Measurements from ENCODE around the gene FBXO9.
"Not testable (repeated sequence)": the region's sequence is repeated elsewhere in the genome, so short reads cannot be mapped to it uniquely, and the experiment has no call there.

Gene FBXO9

DNA sequence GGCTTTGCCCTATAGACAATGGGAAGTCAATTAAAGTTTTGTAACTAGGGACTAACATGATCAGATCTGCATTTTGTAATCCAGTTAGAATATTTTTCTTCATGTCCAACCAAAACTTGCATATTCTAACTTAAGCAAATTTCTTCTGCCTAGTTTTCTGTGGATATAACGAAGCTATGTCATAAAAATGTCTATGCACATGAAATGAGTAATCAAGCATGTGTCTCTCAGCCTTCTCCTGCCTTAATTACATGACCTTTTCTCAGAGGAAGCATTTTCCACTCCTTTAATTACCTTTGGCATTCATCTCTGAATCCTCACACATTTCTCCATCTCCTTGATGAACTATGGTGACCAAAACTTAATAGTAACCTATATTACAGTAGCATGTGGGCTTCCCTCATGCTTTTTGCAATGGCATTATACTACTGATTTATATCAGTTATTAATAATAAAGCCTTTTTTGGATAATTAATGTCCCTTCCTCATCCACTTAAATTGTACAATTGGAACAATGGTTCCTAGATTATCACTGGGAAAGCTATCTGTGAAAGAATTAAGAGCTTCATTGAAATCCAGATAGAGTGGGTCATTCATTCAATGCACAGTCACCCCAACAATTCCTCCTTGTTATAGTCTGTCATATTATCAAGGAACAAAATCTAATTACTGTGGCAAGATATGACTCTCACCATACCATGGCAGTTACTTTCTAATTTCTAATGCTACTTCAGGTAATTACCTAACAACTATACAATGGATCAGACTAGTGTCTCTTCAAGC is 19.1 kb upstream of the FBXO9 start:
- DNase-seq (ENCODE audit: low read depth in 3 of 3), result no peak

DNA sequence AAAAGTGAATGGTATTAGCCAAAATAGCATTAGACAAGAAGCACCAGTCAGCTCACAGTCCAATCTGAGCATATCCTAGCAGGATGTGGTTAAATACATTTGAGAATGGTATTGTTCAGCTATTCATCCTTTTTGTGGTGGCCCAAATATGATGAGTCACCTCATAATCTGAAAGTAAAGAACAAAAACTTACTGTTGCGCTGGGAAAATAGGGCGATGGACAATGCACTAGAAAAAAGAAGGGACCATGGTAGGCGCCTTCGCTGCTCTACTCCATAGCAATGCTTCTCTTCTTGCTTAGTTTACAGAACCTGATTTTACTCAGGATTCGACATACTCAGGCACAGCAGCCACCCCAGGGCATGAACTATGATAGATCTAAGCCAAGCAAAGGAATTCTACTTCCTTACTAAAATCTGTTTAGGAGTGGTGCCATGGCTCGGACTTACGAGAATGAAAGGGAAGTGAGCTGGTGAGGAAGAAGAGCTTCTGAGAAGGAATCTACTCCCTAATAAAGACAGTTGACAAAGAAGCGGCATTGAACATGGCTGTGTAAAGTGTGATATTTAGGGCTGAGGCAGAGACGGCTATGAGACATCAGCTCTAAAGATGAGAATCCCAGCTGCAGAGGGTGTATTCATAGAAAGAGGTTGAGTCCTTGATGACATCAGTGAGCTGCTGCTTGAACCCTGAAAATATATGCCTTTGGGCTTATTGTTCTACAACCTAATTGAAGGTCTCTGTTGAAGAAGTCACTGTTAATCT is 16.6 kb upstream of the FBXO9 start:
- no peak for DNase-seq (ENCODE audit: low read depth in 3 of 3)

DNA sequence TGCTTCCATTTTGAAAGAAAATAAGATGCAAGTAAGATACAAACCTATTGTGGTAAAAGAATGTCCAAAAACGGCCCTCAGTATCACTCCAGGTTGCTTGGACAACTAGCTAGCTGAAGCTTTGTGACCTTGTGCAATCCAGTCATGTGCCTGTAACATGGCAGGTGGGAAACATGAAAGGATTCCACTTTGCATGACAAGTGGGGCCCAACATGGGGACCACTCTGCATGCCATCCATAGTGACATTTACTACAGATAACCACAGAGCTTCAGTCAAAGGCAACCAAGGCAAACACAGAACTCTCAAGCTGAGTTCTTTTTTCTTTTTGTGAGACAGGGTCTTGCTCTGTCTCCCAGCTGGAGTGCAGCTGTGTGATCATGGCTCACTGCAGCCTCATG is 15.8 kb upstream of the FBXO9 start:
- no peak for DNase-seq (ENCODE audit: low read depth in 3 of 3)

DNA sequence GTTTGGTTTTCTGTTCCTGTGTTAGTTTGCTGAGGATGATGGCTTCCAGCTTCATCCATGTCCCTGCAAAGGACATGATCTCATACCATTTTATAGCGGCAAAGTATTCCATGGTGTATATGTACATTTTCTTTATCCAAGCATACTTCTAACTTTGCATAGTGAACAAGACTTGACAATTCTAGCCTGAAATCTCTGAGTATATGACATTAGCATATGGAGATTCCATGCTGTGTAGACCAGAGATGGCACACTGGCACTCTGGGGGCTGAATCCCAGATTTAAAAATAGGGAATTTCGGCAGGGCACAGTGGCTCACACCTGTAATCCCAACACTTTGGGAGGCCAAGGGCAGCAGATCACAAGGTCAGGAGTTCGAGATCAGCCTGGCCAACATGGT is 13.1 kb upstream of the FBXO9 start:
- not testable (repeated sequence) for DNase-seq (ENCODE audit: low read depth in 3 of 3)

DNA sequence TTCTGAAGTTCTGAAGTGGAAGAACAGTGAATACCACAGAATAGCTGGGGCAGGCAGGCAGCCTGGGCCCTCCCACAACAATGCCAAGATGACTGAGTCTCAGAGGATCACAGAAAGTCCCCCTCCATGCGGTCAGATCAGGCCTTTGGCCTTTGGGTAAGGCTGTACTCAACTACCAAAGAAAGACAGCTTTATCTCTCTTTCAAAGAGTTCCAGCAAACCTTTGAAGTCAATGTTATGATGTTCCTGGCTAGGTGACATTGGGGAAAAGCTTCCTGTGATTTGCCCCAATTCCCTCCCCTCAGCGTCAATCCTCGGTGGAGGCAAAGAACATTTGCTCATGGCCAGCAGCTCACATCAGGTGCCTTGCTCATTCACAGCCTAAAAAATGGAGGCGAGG is 10.7 kb upstream of the FBXO9 start:
- no peak for DNase-seq (ENCODE audit: low read depth in 3 of 3)

DNA sequence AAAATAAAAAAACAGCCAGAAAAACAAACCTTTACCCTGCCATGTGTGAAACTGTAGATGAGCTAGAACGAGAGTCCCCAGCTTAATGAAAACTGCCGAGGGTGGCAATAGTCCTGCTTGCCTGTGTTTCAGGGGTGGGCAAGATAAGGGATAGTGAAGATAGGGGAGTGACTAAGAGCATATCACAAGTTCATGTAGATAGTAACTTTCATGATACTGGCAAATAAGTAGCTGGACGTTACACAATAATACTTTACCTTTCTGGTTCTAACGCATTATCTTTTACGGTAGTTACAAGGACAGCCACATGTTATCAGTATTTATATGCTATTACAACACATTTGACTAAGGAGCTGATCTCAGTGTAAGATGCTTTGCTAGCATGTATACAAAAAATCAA is 9.3 kb upstream of the FBXO9 start:
- no peak for DNase-seq (ENCODE audit: low read depth in 3 of 3)

DNA sequence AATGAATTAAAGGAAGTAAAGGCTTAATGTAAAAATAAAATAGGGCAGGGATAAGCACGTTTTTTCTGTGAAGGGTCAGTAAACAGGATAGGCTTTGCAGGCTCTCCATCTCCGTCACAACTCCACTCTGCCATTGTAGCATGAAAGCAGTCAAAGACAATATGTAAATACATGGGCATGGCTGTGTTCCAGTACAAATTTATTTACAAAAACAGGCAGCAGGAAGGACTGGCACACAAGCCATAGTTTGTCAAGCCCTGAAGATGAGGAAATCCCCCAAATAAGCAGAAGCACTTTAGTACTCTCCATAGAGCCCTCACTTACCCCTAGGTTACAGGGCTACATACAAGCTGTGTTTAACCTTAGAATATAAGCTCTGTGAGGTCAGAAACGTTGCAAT is 8.9 kb upstream of the FBXO9 start:
- no peak for DNase-seq (ENCODE audit: low read depth in 3 of 3)

DNA sequence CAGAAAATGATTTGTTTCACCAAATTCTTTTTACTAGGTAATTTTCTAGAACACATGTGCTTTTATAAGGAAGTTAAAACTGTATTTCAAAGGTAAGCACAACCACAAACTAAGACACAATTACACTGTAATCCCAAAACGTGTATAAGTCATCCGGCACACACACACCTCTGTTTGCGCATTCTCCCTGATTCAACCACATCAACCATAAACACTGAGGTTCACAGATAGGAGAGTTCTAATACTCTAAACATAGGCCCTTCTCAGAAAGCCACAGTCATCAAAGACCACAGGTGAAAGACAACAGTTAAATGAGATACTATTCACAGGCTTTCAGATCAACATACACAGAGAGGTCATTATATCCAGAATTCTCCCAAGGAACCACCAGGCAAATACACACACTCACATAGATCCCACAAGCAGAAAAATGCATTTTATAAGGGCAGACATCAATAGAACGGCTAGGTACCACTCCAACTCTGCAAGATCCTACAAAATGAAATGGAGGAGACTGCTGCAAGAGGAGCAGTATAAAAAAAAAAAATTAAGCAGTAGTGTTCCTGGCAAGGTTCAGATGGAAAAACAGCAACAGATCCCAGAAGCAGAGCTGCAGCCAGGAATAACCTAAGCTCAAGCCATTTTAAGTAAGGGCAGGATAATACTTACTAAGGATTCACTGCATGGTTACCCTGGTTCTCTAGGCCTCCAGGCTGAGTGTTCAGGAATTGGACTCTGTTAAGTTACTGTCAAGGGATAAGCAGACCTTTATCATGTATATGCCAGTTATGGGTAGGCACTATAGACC is 6.6 kb upstream of the FBXO9 start:
- DNase-seq (ENCODE audit: low read depth in 3 of 3), result no peak

DNA sequence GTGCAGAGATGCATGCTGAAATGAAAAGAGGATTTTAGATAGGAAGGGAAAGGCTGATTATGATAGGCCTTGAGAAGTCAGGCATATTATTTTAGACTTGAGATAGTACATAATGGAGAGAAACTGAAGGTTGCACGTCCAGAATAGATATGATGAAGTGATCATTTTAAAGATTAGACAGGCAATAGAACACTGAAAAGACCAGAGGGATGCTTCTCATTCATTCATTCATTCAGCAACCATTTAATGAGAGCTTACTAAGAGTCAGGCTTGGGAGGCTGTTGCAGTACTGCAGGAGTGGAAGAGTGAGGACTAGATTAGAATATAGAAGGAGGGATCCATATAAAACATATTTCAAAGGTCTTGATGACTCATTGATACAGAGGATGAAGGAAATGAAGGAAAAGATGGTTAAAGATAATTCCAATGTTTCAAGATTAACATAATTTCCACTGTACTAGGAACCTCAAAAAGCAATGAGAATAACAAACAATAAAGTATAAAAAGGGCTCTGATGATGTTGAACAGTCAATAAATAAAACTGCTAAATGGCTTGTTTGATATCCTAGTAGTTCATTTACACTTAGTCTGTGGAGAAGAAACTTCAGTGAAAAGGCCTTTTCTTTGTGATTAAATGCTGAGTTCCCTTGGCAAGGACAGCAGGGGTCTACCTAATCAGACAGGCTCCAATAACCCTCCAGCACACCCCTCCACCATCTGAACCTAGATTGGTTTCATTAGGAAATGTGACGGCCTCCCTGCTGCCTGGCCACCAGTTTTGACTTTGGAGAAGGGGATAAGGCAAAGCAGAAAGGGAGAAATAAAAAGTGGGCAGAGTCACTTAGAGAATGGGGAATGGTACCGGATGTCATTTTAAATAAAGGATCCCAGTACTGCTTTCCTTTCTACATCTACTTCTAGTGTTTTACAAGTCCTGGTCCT is 5.3 kb upstream of the FBXO9 start:
- DNase-seq (ENCODE audit: low read depth in 3 of 3), result no peak

DNA sequence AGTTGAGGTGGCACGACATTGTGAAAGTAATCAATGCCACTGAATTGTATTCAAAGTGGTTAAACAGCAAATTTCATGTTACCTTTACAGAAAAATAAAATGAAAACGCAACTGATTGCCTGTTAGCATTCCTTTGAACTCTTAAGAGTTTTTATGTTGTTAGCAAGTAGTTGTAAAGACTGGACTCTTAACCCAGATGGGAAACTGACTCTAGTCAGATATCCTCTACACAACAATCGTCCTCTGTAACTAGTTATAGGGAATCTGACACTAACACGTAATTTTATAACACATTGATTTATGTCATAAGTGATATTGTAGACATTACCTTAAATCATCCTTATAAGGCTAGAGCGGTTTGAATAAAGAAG is 3.0 kb upstream of the FBXO9 start:
- no peak for DNase-seq (ENCODE audit: low read depth in 3 of 3)

DNA sequence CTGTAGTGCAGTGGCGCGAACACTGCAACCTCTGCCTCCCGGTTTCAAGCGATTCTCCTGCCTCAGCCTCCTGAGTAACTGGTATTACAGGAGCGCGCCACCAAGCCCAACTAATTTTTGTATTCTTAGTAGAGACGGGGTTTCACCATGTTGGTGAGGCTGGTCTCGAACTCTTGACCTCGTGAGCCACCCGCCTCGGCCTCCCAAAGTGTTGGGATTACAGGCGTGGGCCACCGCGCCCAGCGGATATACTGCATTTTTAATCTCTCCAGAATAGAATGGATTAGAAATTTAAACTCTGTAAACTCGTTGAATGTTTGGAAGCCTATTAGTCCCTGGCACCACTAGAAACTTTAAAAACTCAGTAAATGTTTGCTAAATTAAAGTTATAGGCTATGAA is 949 bp upstream of the FBXO9 start:
- not testable (repeated sequence) for DNase-seq (ENCODE audit: low read depth in 3 of 3)

DNA sequence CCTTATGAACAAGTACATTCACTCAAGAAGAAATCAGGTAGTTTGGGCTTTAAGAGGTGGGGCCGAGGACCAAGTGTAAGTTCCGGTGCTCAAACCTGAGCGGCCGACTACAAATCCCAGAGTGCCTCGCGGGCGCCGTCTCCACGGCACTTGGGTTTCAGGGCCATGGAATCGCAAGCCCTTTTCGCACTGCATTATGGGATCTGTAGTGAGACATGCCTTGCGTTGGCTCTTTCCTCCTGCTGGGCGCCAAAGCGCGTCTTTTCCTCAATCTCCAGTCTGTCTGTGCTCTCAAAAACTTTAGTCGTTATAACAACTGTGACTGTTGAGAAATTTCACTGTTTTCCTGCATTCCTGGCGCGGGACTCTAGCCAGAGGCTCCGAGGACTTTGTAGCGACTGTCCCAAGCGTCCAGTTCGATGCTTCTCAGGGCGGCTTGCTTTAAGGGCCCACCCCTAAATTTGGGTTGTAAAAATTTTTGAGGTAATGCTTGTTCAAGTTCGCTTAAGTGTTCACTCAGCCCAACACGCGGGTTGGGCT is 408 bp upstream of the FBXO9 start:
- DNase-seq (ENCODE audit: low read depth in 3 of 3), result peak; percentile 78 to 91 (median 90)

DNA sequence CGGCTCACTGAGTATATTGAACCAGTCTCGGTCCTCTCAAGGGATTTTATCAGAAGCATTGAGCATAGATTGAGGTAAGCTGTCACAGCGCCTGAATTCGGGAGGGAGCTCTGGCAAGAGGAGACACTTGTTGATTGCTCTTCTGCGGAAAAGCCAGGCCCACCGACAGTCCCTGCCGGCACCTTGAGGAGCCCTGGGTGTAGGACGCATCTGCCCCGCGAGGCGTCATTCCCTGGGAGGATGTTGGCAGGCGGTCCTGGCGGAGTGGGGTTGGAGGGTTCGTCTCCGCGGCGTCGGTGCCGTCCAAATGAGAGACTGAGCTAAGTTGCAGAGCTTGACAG is 843 bp downstream of the FBXO9 start:
- peak; percentile 3 to 21 (median 9) for DNase-seq (ENCODE audit: low read depth in 3 of 3)

DNA sequence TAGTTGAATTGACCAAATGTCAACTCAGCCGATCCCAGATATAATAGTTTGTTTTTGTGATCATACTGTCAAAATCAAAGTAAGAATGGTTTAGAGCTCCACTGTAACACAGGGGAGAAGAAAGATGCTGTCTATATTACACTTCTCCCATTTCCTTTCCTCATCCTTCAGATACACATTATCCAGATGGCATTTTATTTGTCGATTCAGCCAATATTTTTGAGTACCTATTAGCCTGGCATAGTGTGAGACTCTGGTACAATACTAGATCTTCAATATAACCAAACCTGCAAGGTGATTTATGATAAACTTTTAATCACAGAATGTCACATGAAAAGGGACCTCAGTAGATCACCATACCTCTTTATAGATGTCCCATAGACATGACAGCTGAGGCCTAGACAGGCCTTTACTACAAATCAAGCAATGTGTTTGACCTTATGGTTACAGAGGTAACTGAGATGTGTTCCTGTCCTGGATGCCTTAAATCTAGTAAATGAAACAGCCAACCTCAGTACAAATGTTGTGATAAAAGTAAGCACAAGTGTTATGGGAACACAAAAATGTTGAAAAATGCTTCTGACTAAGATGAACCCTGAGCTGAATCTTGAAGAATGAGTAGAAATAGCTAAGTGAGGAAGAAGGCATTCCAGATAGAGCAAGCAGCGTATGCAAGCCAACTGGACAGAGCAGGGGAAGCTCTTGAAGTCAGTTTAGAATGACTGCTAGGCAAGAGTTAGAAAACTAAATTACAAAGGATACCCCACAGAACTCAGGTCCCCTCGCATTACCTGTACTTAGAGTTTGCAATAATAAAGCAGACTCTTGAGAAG is 1.9 kb downstream of the FBXO9 start:
- DNase-seq (ENCODE audit: low read depth in 3 of 3), result no peak

DNA sequence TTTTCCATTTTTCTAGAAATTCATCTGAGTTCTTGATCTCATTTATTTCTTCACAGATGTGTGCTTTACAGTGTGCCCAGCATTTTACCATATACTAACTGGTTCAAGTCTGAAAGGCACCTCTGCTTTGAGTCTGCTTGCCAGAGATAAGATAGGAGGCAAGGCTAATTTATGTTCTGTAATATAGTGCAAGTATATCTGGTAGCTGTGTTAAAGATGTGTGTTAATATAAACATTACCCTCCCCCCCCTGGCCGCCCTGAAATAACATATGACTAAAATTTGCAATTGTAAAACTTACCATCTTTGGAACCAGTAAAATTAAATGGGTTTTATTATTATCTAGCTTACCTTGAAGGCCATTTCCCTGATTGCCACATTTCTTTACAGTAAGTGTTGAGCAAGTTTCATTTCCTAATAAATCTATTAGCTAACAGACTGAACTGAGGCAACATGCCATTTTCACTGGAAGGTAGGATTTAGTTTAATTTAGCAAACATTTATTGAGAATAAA is 2.7 kb downstream of the FBXO9 start:
- DNase-seq (ENCODE audit: low read depth in 3 of 3), result no peak

DNA sequence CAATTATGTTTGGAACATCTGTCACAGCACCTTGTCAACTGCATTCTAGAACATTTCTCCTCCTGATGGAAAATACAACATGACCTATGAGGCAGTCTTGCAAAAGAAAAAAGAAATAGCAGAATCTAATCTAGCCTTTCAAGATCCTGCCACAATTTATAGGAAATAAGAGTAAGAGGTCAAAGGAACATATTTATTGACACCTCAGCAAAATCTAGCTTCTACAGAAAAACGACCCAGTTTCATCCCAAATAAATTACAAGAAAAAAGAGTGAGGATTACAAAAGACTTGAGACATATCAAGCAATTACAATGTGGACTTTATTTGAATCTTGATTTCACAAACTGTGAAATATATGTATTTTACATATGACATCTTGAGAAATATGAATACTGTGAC is 4.2 kb downstream of the FBXO9 start:
- DNase-seq (ENCODE audit: low read depth in 3 of 3), result no peak

DNA sequence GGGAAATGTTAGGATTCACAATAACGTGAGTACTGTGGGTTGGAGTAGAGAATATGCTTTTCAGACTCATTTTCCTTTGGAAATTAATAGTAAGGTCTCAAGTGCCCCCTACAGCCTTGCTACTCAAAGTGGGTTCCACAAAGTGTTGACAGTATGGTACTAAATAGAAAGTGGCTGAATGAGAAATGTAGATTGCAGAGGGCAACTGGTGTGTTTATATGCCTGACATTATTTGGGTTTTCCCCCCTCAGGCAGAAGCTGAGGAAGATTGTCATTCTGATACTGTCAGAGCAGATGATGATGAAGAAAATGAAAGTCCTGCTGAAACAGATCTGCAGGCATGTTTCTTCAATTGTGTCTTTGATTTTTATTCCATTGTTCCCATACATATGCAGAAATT is 5.6 kb downstream of the FBXO9 start:
- no peak for DNase-seq (ENCODE audit: low read depth in 3 of 3)

DNA sequence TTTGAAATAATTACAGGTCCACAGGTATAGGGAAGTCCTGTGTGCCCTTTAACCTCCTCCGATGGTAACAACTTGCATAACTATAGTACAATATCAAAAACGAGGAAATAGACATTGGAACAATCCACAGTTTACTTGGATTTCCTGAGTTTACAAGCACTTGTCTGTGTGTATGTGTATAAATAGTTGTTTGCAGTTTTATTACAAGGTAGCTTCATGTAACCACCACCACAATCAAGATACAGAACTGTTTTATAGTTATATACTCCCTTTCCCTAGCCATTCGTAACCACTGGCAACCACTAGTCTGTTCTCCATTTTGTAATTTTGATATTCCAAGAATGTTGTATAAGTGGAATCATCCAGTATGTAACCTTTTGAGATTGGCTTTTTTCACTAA is 9.1 kb downstream of the FBXO9 start:
- DNase-seq (ENCODE audit: low read depth in 3 of 3), result no peak

DNA sequence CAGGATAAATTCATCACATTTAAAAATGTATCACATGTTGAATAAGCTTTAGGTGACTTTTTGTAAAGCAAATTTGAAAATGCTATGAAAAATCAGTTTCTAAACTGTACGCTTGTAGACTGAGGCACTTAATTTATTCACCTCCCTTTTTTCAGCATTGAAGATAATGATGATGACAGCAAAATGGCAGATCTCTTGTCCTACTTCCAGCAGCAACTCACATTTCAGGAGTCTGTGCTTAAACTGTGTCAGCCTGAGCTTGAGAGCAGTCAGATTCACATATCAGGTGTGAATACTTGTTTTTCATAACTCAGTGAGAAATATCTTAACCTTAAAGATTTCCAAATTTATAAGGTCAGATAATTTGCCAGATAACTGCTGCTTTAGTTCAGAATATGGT is 15.6 kb downstream of the FBXO9 start:
- no peak for DNase-seq (ENCODE audit: low read depth in 3 of 3)

DNA sequence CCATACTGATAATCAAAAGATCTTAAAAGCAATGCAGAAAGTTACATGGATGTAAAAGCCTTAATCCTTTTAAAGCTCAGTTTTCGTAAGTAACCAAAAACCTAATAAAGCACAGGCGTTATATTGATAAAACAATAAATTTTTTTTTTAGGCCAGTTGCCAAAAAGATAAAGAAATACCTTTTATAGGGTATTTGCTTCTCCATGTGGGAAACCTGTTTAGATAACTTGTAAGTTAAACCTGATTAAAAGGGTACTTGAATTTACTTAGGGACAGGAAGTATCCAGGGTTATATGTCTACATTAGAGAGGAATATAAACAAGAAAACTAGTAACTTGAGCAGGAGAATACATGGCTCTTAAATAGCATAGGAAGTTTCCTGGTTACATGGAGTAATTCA is 21.1 kb downstream of the FBXO9 start:
- DNase-seq (ENCODE audit: low read depth in 3 of 3), result no peak

Data from stimulated activated CD4-positive, alpha-beta T cell treated with anti-CD3 and anti-CD28 coated beads, TNF-alpha, amount 100 ng/mL, for 4 hours (primary cell).